T-helper 22 cell (primary cell): ENCODE measurements around the gene CDH12.

Experiments
- DNase-seq: peaks from one replicate; pipeline ENCODE4 v3.0.0-alpha.2; 2020; ENCODE audit warnings: low read depth

Gene CDH12

DNA sequence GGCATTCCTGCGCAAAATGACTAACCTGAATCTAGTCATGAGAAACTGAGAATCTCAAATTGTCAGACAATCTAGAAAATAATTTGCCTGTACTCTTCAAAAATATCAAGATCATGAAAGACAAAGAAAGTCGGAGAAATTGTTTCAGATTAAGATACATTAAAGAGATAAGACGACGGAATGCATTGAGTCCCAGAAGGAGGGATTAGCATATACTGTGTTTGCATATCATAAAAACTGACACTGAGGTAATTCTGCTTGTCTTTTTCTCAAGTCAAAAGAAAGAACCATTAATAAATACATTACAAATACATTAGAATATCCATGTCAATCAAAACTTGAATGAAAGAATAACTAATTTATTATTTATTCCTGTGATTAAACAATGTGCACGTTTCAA, 88.4 kb downstream of the CDH12 start:
- no peak for DNase-seq

DNA sequence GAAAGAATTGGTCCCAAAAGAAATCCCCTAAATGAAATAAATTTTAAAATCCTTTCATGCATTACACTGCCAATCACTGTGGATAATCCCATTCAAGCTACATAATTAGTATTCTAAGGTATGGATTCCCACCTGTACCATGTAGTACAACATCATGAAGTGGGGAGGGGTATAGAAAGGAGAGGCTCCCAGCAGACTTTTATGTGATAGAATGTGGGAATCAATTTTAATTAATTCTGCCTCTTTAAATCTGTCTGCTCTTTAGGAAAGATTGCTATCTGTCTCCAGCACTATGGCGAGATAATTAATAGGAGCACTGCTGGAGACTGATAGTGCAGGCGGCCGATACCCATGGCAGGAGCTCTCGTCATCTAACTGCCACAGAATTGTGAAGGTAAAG, 95.4 kb downstream of the CDH12 start:
- DNase-seq, result no peak

DNA sequence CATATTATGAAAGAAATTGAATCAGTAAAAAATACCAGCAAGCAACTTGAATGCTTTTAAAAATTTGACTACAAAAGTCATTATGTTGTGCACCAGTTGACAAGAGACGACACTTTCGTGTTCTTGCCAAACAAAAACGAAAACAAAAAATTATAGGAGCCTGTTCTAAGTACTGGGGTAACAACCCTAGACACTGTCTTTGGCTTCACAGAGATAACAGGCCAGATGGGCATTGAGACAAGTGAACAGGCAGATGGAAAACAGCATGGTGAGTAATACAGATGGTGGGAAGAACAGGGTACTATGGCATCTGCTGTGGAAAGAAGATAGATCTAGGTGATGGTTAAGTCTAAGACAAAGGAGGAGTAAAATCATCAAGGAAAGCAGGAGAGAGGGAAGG, 99.0 kb downstream of the CDH12 start:
- no peak for DNase-seq

DNA sequence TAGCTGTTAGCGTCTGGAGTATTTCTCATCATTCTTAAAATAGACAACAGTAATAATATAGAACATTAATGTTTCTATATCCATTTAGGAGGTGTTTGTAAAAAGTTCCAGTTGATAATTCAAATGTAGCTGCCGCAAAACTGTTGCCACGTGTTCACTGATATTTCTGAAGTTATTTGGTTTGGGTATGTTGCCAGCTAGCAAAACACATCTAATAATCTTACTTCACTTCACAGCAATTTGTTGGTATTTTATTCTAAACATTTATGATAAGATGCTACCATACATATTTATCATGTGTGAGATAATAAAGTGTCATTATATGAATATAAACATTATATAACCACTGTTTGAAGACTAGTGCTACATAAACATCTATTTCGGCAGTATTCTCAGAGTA, 101.6 kb downstream of the CDH12 start:
- no peak for DNase-seq

DNA sequence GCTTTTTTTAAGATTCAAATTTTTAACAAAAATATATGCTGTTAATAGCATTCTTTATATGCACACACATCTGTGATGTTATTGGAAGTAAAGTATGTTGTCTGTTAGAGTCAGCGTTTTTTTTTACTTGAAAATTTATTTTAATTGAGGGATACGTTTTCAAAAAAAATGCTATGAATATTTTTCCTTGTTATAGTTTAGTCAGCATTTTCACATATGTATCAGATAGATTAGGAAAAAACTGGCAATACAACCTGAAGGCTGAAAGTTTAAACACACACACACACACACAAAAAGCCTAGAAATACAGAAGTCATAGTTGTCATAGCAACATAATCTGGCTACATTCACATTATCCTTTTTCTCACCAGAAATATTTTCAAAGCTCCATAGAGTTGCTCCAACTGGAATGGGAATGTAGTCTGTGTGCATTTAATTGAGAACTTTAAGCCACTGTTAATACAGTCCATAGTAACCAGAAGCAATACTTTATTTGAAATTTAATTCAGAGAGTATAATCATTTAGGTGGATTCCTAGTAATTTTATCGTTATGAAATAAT, 116.6 kb downstream of the CDH12 start:
- no peak for DNase-seq

DNA sequence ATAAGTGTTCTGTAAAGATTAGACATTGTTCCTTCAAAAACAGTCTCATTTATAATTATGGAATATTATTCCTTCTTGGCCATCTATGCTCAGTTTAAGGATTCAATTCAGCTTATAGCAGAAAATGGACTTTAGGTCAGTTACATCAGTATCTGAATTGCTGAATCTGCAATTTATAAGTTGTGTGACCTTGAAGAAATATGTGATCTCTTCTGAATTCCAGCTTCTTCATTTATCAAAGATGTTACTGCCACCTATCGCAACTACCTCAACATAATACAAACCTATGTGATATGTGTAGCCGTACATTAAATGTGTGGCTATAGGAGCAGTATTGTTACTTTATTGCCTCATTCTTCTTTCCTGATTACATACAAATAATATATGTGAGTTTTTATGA, 118.2 kb downstream of the CDH12 start:
- DNase-seq, result no peak

DNA sequence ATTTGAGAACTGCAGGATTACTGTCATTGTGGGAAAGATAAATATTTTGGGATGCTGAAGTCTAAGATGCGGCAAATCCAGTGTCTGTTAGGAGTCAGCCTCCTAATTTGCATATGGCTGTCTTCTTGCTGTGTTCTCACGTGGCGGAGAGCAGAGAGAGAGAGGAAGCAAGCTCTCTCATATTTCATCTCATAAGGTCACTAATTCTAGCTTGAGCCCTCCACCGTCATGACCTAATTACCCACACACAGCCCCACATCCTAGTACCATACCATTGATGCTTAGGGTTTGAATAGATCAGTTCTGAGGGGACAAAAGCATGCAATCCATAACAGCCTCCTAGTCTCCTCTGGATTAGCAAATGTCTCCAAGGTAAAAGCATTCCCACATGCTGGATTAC, 124.5 kb downstream of the CDH12 start:
- DNase-seq, result no peak

DNA sequence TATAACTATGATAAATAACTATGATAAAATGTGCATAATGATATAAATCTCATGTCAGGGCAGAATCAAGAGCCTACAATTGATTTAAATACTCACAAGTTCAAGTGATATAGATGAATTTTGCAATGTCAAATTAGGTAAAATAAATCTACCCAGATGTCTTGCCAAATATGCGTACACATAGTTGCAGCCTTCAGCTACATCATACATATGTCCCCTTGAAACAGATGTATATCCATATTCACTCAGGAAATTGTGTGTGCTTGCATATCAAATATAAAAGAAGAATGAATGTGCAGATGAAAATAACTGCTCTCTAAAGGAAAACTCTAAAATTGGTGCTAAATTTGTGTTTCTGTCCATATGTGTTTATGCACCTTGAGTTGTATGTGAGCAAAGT, 130.7 kb downstream of the CDH12 start:
- DNase-seq, result no peak

DNA sequence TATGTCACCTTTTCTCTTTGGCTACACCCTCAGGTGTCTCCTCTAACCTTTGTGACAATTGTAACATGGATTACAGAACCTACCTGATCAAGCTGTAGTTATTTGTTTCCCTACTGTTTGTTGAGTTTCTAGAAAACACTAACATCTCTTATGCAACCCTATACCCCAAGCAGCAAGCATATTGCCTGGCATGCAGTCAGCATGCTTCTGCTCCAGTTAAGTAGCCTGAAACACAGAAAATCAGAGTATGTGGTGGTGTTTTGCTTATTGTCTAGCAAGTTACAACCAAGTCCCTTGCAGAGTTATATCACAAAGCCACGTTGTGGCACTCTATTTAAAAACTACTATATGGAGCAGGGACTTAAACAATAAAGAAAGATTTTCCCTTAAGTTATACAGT, 131.1 kb downstream of the CDH12 start:
- no peak for DNase-seq

DNA sequence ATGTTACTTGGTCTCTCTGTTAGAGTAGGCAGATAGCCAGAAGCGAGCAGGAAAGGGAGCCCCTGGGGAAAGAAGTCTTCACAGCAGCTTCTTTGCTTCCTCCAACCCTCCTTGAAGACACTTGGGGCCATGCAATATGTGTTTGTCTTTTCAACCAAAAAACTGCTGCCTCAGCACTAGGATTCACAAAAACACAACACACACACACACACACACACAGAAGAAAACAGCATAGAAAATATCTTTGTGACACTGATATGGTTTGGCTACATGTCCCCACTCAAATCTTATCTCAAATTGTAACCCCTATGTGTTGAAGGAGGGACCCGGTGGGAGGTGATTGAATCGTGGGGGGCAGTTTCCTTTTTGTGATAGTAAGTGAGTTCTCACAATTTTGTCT, 133.3 kb downstream of the CDH12 start:
- no peak for DNase-seq

DNA sequence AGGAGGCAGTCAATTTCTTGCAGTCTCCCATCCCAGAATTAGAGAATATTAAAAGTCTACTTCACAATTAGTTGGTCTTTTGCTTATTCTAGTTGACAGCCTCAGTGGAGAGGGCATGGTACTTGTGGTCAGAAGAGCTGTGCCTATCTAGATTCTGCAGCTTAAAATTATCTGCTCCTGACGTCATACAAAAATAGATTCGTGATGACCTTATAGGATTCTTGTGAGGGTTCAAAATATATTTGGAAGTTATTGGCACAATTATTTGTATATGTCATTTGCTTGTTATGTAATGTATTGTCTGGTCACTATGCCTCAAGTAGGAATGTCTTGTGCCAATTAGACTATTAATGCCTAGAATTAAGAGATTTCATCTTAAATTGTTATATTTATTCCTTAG, 142.5 kb downstream of the CDH12 start:
- DNase-seq, result no peak

DNA sequence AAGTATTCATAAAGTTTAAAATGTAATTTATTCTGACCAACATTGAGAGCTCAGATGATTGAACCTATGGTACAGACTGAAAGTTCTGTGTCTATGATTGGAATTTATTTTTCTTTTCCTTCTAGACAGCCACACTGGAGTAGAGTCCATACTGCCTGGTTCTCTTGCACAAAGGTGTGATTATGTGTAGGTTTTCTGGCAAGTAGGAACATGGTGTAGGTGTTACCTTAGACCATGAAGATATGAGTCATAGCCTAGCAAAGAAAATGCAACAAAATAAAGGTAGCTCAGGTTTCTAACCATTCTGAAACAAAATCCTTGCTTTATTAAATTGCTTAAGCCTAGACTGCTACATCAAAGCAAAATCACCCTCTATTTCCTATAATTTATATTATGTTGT, 143.4 kb downstream of the CDH12 start:
- DNase-seq, result no peak

DNA sequence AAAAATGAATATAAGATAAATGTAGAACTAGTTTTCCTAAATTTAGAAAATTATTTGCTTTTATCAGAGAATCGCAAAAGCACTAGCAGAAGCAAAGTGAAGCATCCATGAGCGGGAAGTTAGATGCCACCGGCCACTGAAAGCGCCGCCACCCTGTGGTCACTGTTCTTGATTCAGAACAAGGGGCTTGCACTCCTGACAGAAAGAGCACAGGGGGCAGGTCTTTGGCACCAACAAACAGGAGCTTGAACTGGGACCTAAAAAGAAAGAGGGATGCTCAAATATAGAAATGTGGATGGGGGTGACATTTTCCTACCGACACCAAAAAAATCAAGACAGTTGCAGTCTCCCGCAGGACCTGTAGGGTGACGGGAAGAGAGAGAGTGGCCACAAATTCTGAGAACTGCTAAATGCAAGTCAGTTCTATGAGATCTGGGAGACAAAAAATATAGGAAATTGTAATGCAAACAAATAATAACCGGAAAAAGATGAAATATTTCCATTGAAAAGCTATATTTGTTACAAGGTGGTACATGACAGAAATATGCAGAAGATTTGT, 144.3 kb downstream of the CDH12 start:
- no peak for DNase-seq

DNA sequence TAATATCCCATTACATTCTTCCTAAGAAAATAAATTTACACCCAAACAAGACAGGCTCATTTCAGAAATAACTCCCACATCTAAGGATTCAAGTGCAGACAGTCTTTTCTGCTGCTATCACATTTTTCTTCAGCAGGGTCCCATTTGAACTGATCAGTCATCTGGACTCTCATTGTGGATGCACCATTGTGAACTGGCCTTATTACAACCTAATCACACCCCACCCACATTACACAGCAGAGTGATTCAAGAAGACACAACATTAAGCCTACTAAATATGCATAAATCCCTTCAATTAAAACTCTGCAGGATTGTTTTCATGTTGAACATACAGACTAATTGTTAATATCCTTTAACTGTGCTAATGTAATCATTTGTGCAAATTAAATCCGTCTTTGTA, 146.2 kb downstream of the CDH12 start:
- DNase-seq, result no peak

DNA sequence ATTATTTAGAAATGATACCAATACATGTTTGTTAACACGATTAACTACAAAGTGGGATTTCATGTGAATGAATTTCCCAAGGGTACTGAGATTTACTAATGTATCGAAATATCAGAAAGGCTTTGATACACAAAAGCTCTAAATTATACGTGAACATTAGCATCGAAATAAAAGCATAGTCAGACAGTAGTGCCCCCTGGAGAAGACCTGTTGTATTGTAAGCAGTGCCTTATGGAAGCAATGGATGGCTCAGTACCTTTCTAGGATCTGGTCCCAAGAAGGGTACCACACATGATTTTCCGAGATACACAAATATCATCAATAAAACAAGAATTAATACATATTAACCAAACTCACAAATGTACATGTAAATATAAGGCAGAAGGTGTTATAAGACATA, 153.8 kb downstream of the CDH12 start:
- no peak for DNase-seq

DNA sequence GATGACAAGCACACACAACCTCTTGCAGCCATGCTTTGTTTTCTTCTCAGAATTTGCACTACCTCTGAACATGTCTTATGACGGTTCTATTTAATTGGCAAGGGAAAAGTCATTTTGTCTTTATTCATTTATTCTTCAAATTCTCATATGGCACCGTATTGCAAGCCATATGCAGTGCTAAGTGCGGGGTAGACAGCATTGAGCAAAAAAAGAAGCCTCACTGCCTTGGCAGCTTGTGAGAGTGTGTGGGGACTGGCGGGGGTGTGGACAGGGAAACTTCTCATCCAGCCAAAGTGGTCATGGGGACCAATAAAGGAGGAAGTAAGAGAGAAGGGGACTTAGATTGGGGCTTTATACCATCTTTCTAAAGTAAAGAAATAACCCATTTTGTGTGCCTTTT, 160.0 kb downstream of the CDH12 start:
- DNase-seq, result no peak

DNA sequence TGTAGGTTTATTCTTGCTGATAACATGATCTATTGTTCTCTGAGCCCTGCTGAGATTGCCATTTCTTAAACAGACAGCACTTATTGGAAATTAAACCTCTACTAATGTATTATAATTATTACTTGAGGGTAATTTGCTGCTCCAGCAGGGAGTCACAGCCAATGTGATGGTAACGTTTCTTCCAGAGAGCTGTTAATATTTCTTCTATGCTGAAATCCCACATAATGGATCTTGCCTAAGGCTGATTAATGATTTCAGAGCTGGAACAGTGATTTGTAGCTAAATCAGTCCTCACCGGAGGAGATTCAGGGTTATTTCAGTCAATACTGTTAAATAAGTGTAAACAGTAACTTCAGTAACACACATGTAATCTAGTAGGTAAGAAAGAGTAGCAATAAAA, 170.1 kb downstream of the CDH12 start:
- no peak for DNase-seq

DNA sequence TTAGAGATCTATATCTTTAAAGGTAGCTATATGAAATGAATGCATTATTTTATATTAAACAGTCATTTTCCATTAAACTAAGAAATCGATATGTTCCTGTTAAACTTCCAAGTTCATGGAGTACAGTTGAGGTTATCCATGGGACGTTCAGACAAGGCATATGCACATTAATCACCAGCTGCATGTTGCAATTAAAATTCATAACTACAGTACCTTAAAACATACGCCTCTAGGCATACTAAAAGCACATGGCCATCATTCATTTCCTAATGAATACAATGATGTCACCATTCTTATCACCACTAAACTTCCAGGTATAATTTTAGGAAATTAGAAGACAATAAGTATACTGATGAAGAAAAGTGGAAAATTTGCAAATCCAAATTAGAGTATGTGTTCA, 174.3 kb downstream of the CDH12 start:
- no peak for DNase-seq

DNA sequence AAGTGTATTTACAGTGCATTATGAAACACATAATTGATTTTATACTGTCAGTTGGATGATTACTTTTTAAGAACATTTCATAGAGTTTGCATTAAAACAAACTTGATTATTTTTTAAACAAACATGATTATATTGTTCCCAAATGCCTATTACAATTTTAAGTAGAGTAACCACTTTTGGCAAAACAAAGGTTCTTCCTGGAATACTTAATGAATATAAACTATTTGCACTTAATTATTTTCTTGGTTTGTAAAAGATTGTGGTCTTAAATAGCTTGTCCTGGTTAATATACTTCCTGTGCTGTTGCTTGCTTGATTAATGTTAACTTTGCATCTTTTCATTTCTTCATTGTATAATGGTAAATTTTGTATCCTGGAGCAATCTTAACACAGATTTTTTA, 180.0 kb downstream of the CDH12 start:
- no peak for DNase-seq

DNA sequence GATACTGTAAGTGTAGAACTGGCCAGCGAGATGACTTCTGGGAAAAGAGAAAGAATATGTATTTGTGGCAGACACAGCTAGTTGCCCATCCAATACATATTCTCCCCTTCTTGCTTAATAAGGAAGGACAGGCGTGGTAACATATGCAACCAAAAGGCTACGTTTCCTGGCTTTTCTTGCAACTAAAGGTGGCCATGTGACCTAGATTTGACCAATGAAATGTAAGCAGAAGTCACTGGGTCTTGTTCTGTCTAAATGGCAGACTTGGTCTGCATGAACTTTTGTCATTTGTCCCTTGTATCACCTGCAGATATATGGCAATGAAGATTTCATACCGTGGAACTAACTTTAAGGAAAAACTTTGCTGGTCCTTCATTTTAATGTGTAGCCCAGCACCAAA, 183.8 kb downstream of the CDH12 start:
- DNase-seq, result no peak

DNA sequence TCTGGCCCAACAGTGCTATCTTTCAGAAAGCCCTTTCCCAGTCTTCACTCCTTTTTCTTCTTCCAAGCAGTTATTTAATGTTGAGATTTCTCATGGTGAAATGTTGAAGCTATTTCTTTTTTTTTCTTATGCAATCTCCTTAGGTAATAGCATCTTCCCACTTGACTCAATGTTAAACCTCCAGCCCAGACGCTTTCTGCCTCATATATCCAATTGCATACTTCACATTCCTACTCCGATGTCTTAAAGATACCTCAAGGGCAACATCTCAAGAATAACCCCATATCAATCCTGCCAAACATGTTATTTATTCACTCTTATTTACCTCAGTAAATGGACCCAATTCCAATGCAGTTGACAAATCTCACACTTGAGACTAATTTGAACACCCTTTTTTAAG, 187.3 kb downstream of the CDH12 start:
- DNase-seq, result no peak

DNA sequence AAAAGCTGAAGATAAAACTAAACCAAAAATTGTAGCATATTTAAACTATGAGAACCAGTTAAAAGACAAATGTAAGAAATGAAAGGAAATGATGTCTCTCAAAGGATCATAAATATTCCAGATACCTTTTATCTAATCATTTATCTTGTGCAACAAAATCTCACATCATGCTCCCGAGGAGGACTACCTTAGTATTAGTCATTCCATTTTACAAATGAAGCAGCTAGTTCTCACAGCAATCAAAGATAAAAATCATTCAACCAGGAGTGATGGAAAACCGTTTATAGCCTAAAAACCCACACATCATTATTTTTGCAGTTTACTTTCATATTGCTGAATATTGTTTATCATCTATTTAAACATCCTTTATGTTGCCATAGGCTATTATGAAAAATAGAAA, 190.0 kb downstream of the CDH12 start:
- no peak for DNase-seq

DNA sequence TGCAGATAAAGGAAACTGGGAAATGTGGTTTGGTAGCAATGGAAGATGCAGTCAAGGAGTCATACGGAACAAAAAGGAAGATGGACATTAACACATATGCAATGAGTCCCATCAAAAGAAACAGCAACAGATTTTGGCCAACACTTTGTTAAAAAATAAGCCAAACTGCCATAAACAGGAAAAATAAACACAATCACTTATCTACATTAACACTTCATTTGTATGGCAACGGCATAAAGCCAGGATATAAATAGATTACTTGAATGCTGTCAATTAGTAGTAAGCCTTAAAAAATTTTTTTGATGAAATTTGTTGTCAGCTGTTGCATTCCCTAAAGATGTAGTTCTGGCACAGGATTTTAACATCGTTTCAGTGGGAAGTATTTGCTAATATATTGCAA, 190.8 kb downstream of the CDH12 start:
- DNase-seq, result no peak

DNA sequence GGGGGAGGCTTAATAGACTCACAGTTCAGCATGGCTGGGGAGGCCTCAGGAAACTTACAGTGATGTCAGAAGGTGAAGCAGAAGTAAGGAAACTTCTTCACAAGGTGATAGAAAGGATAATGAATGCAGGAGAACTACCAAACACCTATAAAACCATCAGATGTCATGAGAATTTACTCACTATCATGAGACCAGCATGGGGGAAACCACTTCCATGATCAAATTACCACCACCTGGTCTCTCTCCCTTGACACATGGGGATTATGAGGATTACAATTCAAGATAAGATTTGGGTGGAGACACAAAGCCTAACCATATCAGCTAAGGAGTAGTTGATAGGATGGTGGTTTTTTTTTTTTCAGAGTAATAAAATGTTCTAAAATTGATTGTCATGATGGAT, 201.8 kb downstream of the CDH12 start:
- no peak for DNase-seq

DNA sequence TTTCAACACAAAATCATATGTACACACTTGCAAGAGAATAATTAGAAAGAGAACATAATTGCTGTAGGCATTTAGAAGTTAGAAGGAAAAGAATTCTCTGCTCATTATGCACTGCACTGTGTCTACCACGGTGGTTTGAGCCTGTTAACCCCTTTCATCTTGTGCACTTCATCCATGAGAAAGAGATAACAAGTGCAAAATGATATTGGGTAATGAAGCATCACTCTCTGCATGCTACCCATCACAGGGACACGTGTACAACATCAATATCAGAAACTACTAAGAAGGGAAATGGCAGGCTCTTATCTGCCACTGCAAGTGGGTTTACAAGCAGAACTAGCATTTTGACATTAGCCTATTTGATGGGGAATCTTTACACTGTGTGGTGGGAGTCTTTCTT, 202.6 kb downstream of the CDH12 start:
- DNase-seq, result no peak
